Epithelial cell of prostate (primary cell): ENCODE measurements around the gene AP1S3.
A peak's percentile ranks its signal among the peaks of the same experiment; 100 is the strongest.
"Not testable (repeated sequence)": the region's sequence is repeated elsewhere in the genome, so short reads cannot be mapped to it uniquely, and the experiment has no call there.

Experiments used
- DNase-seq: peaks from one replicate; pipeline ENCODE4 v3.0.0-alpha.2; 2011; ENCODE audit warnings: low read depth, low spot score
- H3K27ac ChIP-seq: fragments of 450-650 bp; 2 replicates; pipeline ENCODE4 v1.5.1; 2017; ENCODE audit warnings: mild to moderate bottlenecking

The AP1S3 gene

GRCh38 chr2:223814764-223815163, 22.6 kb downstream of the AP1S3 start:
- H3K27ac ChIP-seq = peak overlapping the region; percentile 59
- DNase-seq = not testable (repeated sequence)

DNA sequence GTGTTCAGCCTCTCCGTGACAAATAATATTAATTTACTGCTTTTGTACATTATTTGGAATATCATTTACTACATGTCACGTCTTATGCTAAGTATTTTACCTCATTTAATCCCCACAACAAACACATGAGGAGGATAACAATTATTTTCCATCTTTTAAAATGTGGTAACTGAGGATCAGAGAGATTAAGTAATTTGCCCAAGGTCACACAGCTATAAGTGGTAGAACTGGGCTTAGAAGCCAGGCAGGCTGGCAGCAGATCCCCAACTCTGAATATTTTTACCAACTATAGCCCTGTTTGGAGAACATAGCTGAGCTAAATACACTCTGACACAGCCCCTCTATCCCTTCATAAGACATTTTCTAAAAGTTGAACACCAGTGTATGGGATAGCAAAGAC, 24.1 kb downstream of the AP1S3 start:
- H3K27ac ChIP-seq = no peak overlapping the region
- DNase-seq = no peak

DNA sequence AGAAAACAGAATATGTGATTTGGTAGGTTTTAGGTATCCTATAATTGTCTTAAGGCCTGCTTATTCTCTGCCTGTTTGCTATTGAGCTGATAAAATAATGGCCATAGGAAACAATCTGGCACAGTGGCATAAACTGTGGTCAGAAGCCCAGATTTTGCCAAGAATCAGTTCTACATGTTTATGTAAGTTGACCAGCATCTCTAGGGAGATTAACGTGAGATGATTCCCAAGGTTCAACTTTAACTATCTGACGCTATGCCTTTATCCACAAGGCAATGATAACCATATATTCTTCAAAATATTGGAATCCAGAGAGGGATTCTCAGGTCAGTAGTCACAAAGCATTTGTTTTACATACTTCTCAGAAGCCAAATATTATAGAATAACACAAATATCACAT, 25.6 kb downstream of the AP1S3 start:
- no peak overlapping the region for H3K27ac ChIP-seq
- DNase-seq = no peak

- no peak overlapping the region for H3K27ac ChIP-seq
- DNase-seq = no peak
Observed at GRCh38 chr2:223805008-223805407, 32.4 kb downstream of the AP1S3 start.

DNA sequence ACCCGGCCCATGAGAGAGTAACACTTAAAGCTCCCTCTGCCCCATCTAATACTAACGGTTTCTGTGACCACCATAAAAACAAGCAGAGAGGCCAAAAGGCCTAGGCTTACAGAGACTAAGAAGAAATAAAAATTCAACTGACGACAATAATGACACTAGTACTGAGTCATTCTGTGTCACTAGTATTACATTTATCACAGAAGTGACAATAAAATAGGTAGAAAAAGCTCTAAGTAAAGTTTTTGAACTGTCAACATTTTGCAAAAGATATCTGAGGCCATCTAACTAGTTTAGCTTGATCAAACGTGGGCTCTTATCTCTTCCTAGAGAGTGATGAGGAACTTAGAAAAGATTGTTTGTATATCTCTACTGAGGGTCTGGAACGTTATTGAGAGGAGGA, 35.6 kb downstream of the AP1S3 start:
- no peak for DNase-seq

GRCh38 chr2:223800908-223801307, 36.5 kb downstream of the AP1S3 start:
- H3K27ac ChIP-seq = peak overlapping the region; percentile 89
- no peak for DNase-seq

More for the DNA sequence above, 35.6 kb downstream of the AP1S3 start:
- H3K27ac ChIP-seq = no peak overlapping the region

GRCh38 chr2:223797811-223798721, 39.3 kb downstream of the AP1S3 start:
- H3K27ac ChIP-seq = peak overlapping the region; percentile 89
- DNase-seq = no peak

DNA sequence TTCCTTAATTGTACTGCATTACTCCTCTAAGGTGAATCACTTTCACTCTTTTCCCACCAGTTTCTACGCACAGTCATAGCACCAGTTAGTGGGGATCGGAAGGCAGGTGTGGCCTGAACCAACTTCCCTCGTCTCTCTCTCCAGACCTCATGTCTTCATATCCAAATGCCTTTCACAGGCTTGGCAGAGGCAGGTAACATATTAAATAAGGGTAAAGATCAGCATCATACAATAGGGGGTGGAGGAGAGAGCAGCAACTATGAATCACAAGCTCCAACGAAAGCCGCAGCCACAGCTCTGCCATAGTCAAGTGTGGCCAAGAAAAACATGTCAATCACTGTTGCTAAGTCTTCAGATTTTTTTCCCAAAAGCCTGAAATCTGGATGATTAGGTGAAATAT, 40.3 kb downstream of the AP1S3 start:
- peak overlapping the region; percentile 89 for H3K27ac ChIP-seq
- peak; percentile 97 for DNase-seq

DNA sequence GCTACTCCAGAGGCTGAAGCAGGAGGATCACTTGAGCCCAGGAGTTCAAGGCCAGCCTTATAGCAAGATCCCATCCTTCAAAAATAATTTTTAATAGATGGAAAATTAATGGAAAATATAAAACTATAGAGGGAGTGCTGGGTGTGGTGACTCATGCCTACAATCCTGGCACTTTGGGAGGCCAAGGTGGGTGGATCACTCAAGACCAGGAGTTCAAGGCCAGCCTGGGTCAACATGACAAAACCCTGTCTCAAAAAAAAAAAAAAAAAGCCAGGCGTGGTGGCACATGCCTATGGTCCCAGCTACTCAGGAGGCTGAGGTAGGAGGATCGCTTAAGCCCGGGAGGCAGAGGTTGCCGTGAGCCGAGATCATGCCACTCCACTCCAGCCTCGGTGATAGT, 48.0 kb downstream of the AP1S3 start:
- DNase-seq = no peak
- H3K27ac ChIP-seq = no peak overlapping the region

DNA sequence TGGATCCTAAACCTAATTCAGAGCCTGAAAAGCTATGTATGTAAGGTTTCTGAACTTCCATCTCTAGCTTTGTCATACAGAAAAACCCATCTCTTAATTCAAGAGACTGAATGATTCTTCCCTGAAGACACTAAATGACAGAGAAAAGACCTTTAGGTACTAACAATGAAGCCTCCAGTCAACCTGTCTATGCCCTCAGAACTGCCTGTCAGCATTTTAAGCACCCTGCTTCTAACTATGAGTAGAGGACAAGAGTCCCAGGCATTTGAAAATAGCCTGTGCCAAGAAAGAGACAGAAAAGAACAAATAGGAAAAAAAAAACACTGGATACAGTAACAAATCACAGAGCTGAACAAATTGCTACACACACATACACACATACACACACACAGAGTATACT, 48.6 kb downstream of the AP1S3 start:
- DNase-seq = no peak
- no peak overlapping the region for H3K27ac ChIP-seq

- H3K27ac ChIP-seq, DNase-seq: not testable (repeated sequence)
Observed at GRCh38 chr2:223788106-223788505, 49.3 kb downstream of the AP1S3 start.

GRCh38 chr2:223787358-223787757, 50.0 kb downstream of the AP1S3 start:
- DNase-seq = no peak
- no peak overlapping the region for H3K27ac ChIP-seq

- H3K27ac ChIP-seq = no peak overlapping the region
- DNase-seq = no peak
Observed at GRCh38 chr2:223786943-223787342, 50.4 kb downstream of the AP1S3 start.

DNA sequence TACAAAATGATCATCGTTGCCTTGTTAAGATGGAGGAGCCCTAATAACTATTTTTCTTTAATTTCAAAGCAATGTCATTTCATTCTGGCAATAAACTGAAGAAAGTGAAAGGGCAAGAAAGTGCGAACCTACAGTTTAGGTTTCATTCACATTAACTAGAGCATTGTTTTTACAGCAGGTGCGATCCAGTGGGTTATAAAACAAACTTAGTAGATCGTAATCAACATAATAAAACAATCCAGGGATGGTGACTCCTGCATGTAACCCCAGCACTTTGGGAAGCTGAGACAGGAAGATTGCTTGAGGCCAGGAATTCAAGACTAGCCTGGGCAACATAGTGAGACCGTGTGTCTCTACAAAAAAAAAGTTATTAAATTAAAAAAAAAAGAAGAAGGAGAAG, 51.1 kb downstream of the AP1S3 start:
- no peak for DNase-seq

GRCh38 chr2:223784221-223784772, 53.1 kb downstream of the AP1S3 start:
- H3K27ac ChIP-seq = no peak overlapping the region
- DNase-seq = no peak

More for the DNA sequence above, 51.1 kb downstream of the AP1S3 start:
- no peak overlapping the region for H3K27ac ChIP-seq

GRCh38 chr2:223782629-223783028, 54.8 kb downstream of the AP1S3 start:
- H3K27ac ChIP-seq = no peak overlapping the region
- no peak for DNase-seq

DNA sequence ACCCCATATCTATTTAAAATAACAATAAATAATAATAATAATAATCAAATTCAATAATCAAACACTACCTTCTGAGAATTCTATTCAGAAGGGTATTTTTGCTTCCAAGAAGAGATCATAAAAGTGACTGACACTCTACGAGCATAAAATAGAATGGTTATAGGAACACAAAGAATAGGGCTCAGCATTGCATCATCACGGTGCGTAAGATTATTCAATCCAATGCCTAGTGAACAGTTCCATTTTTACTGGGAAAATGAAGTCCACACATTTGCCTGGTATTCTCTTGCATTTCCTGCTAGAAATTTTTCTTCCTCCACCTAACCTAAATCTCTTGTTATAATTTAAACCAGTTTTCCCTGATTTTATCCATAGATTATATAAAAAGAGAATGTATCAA, 55.8 kb downstream of the AP1S3 start:
- no peak overlapping the region for H3K27ac ChIP-seq
- no peak for DNase-seq

GRCh38 chr2:223779877-223780276, 57.5 kb downstream of the AP1S3 start:
- H3K27ac ChIP-seq = no peak overlapping the region
- DNase-seq = no peak

- no peak overlapping the region for H3K27ac ChIP-seq
- DNase-seq = no peak
Observed at GRCh38 chr2:223774193-223774592, 63.2 kb downstream of the AP1S3 start.

DNA sequence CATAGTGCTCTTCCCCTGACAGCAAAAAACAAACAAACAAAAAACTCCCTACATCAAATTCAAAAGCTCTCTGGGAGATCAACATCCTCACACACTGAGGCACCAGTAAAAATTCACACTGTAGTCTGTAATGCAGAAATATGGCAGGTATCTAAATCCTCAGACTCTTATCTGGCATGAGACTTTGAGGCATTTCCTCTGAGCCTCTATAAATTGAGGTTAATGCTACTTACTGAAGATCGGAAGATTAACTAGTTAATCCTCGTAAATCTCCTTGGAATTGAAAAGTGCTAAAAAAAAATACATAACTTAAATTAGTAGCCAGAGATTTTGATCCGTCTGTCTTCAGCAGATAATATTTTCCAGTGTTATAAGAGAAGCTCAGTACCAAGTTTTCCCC, 65.0 kb downstream of the AP1S3 start:
- no peak overlapping the region for H3K27ac ChIP-seq
- DNase-seq = no peak

DNA sequence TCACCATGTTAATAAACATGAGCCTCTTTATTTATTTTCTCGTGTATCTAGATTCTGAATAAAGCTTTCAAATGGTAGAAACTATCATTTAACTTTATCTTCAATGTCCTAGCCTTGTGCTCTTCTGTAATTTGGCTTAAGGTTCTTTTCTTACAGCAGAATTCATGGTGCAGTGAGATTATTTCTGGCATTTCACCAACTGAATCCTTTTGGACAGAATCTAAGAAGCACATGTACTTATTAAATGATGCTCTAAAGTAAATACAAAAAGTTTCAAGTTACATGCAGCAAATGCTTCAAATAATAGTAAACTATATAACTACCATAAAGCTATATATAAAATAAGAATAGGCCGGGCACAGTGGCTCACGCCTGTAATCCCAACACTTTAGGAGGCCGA, 65.9 kb downstream of the AP1S3 start:
- H3K27ac ChIP-seq = no peak overlapping the region
- DNase-seq = no peak

DNA sequence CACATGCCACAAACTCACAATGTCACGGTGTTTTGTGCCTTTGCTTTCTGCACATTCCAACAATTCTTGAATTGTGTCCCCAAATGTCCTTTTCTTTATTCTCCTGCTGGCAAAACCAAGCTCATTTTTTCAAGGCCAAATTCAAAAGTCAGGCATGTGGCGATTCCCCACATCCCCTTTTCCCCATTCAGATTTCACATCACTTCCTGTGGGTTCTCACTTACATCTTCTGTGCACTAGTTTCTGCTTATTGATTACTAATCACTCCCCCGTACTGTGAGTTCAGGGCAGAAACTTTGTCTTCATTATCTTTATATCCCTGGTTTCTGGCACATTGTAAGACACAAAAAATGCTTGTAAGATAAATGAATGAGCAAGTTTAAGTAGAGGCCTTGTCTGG, 69.2 kb downstream of the AP1S3 start:
- H3K27ac ChIP-seq = no peak overlapping the region
- no peak for DNase-seq
